Thyroid gland (tissue), 4 donors: ENCODE measurements around the gene PIK3CD.

ENCODE experiments used
- CTCF ChIP-seq, 6 experiments: fragments of 200-600 bp in 3 of 6; fragments of 450-650 bp in 3 of 6; sonication (generic) in 3 of 6; IDR thresholded peaks; one replicate each; pipeline ENCODE4 v1.5.1; 2016 to 2019; ENCODE audit warnings: antibody characterized with exemption in 6 of 6, mild to moderate bottlenecking in 2 of 6, inconsistent platforms in 1 of 6, moderate library complexity in 1 of 6
- POLR2A ChIP-seq, 2 donors: fragments of 450-650 bp; IDR thresholded peaks; one replicate each; pipeline ENCODE4 v1.6.1; 2017; ENCODE audit warnings: antibody characterized with exemption in 2 of 2, mild to moderate bottlenecking in 2 of 2, moderate library complexity in 1 of 2

GRCh38 chr1:9689971-9690381, 38.4 kb downstream of the PIK3CD start:
- TF ChIP-seq CTCF (IDR thresholded peaks at IDR 0.05) (no peak), POLR2A (IDR thresholded peaks at IDR 0.05) (no peak)
